GM12878 (cell line): Measurements from ENCODE around the gene TLL2. TPM values are rescaled to one million over a fixed set of nuclear protein-coding genes. Genes with fewer than 3 reads are reported as not detected.

Source experiments
- ATAC-seq: fragments of 200-7000 bp; cut with Tn5 transposase; 3 replicates; pipeline ENCODE4 v1.9.1; 2020; ENCODE audit warnings: mild to moderate bottlenecking, moderate library complexity
- BruUV-seq: library from RNA; stranded (reverse); fragments of 400-500 nt; replicated peaks from 2 replicates; lab custom pipeline; 2021; lab: Mats Ljungman, UMichigan
- CTCF ChIA-PET: fragments of 300-600 bp; sonication (Branson Sonifier 250); formaldehyde crosslinking; extraction: SDS; loops from one replicate; lab custom pipeline; 2021; ENCODE audit warnings: inconsistent platforms; lab: Yijun Ruan, JAX
- POLR2A ChIA-PET: fragments of 350-600 bp; formaldehyde crosslinking; extraction: SDS; loops from one replicate; lab custom pipeline; 2021; ENCODE audit warnings: inconsistent platforms; lab: Charles Lee
- RAD21 ChIA-PET: fragments of 300-600 bp; sonication (Branson Sonifier 250); formaldehyde crosslinking; loops from one replicate; lab custom pipeline; 2023; ENCODE audit warnings: antibody characterized with exemption; ENCODE audit not compliant: unreplicated experiment; lab: Charles Lee
- SMC1A ChIA-PET: fragments of 300-600 bp; sonication (Branson Sonifier 250); formaldehyde crosslinking; loops from one replicate; lab custom pipeline; 2023; ENCODE audit not compliant: unreplicated experiment, uncharacterized antibody; lab: Charles Lee
- DNase-seq: peaks from one replicate; pipeline ENCODE4 v3.0.0-alpha.2; 2011; ENCODE audit warnings: low read depth, low spot score
- FAIRE-seq: peaks from 3 replicates; lab custom pipeline; 2011; peaks lifted over from hg19 to GRCh38; lab: Jason Lieb, UNC
- H2AFZ ChIP-seq: 2 replicates; pipeline ENCODE4 v1.6.0; 2011; ENCODE audit warnings: low read depth, low read length, control low read depth; ENCODE audit not compliant: control insufficient read depth
- H3K27ac ChIP-seq: 2 replicates; pipeline ENCODE4 v1.5.1; 2011; ENCODE audit warnings: control low read depth; ENCODE audit not compliant: control insufficient read depth, insufficient read depth
- H3K27me3 ChIP-seq, 2 experiments: replicated peaks in 1 of 2; 2 replicates each; pipeline versions ENCODE4 v1.6.0 to v1.6.1; 2011; ENCODE audit warnings: low read length in 1 of 2; ENCODE audit not compliant: control insufficient read depth in 2 of 2, insufficient read depth in 2 of 2
- H3K36me3 ChIP-seq, 2 experiments: 2 replicates each; pipeline ENCODE4 v1.5.1; 2011; ENCODE audit warnings: low read length in 1 of 2; ENCODE audit not compliant: control insufficient read depth in 2 of 2, insufficient read depth in 2 of 2
- H3K4me1 ChIP-seq: 2 replicates; pipeline ENCODE4 v1.6.1; 2011; ENCODE audit warnings: mild to moderate bottlenecking, low read length, moderate library complexity, mixed read lengths; ENCODE audit not compliant: control insufficient read depth, insufficient read depth
- H3K4me2 ChIP-seq: 2 replicates; pipeline ENCODE4 v1.6.0; 2011; ENCODE audit warnings: control low read depth; ENCODE audit not compliant: control insufficient read depth, insufficient read depth
- H3K4me3 ChIP-seq: fragments of 200-600 bp; sonication (generic); 2 replicates; pipeline ENCODE4 v1.5.1; 2016
- H3K79me2 ChIP-seq: 2 replicates; pipeline ENCODE4 v1.6.0; 2011; ENCODE audit warnings: low read length; ENCODE audit not compliant: control insufficient read depth, insufficient read depth
- H3K9ac ChIP-seq: 2 replicates; pipeline ENCODE4 v1.8.0; 2011; ENCODE audit warnings: low read length, control low read depth, mixed read lengths; ENCODE audit not compliant: control insufficient read depth, insufficient read depth
- H3K9me3 ChIP-seq: replicated peaks from 3 replicates; pipeline ENCODE4 v1.5.1; 2011; ENCODE audit warnings: mild to moderate bottlenecking, low read length; ENCODE audit not compliant: control insufficient read depth, insufficient read depth
- H4K20me1 ChIP-seq: 2 replicates; pipeline ENCODE4 v1.6.0; 2011; ENCODE audit not compliant: control insufficient read depth, insufficient read depth
- BACH1 ChIP-seq: fragments of 450-650 bp; IDR thresholded peaks from 2 replicates; pipeline ENCODE4 v1.6.1; 2017; ENCODE audit warnings: mild to moderate bottlenecking, borderline replicate concordance
- EZH2 ChIP-seq: IDR thresholded peaks from 2 replicates; pipeline ENCODE4 v1.6.1; 2012; ENCODE audit warnings: low read depth, mild to moderate bottlenecking, control low read depth, inconsistent platforms, low read length, borderline replicate concordance; ENCODE audit not compliant: control insufficient read depth
- FOS ChIP-seq: IDR thresholded peaks from 3 replicates; pipeline ENCODE4 v1.6.1; 2011; ENCODE audit warnings: borderline replicate concordance; ENCODE audit not compliant: insufficient read length; ENCODE audit errors: extremely low read depth
- HDAC2 ChIP-seq: fragments of 200-600 bp; sonication (generic); IDR thresholded peaks from 2 replicates; pipeline ENCODE4 v1.6.1; 2017
- MEF2B ChIP-seq: fragments of 450-650 bp; IDR thresholded peaks from 2 replicates; pipeline ENCODE4 v1.6.1; 2018; ENCODE audit warnings: mild to moderate bottlenecking, moderate library complexity; ENCODE audit not compliant: partially characterized antibody, poor library complexity, severe bottlenecking
- NBN ChIP-seq: fragments of 450-650 bp; IDR thresholded peaks from 2 replicates; pipeline ENCODE4 v1.6.1; 2016
- NR2C1 ChIP-seq: fragments of 450-650 bp; IDR thresholded peaks from 2 replicates; pipeline ENCODE4 v1.6.1; 2017; ENCODE audit warnings: antibody characterized with exemption, mild to moderate bottlenecking, moderate library complexity
- SIX5 ChIP-seq: IDR thresholded peaks from 2 replicates; pipeline ENCODE4 v1.6.1; 2011; ENCODE audit warnings: mild to moderate bottlenecking, low read depth, low read length, moderate library complexity; ENCODE audit not compliant: severe bottlenecking
- SPI1 ChIP-seq: IDR thresholded peaks from 2 replicates; pipeline ENCODE4 v1.6.1; 2011; ENCODE audit warnings: low read depth, mild to moderate bottlenecking, low read length, moderate library complexity, borderline replicate concordance; ENCODE audit not compliant: insufficient read depth
- STAT1 ChIP-seq: fragments of 450-650 bp; conservative IDR thresholded peaks from 2 replicates; pipeline ENCODE4 v1.6.1; 2014; ENCODE audit warnings: antibody characterized with exemption, mild to moderate bottlenecking
- WRNIP1 ChIP-seq: IDR thresholded peaks from 2 replicates; pipeline ENCODE4 v1.6.1; 2011; ENCODE audit warnings: low read depth, low read length, improper control_type of control experiment, borderline replicate concordance
- ZNF274 ChIP-seq: IDR thresholded peaks from one replicate; pipeline ENCODE4 v1.8.0; 2011; ENCODE audit not compliant: insufficient read length, insufficient read depth
- whole genome bisulfite sequencing: methylation state at CpG from one replicate; pipeline ENCODE4 v1.1.6; 2016; ENCODE audit warnings: low lambda C conversion rate; ENCODE audit not compliant: insufficient replicate concordance, insufficient coverage; ENCODE audit errors: missing lambda C conversion rate; 5-methylcytosine and 5-hydroxymethylcytosine counted together
- in situ Hi-C: fragments of 300-500 bp; cut with MboI; formaldehyde crosslinking; loops from 9 replicates; pipeline ENCODE4 v1.14.3; 2018; ENCODE audit warnings: mixed read lengths
- intact Hi-C: fragments of 100-400 bp; cut with micrococcal nuclease; formaldehyde crosslinking; loops from one replicate; pipeline ENCODE4 v1.14.2; 2022; ENCODE audit not compliant: unreplicated experiment
- polyA plus RNA-seq, 11 experiments: library from polyadenylated mRNA; depleted of rRNA in 4 of 11; unstranded in 6 of 11; stranded (reverse) in 5 of 11; fragments of >200 nt; fragmentation: Nextera tagmentation in 4 of 11; fragmentation: Illumina TruSeq in 1 of 11; extraction: Ambion mirVana in 4 of 11; extraction: Trizol in 1 of 11; gene quantifications; 1 replicate in 1 of 11; 2 replicates in 10 of 11; pipeline versions ENCODE4 v1.2.1 to v1.2.3, GENCODE V29; 2011 to 2016; ENCODE audit warnings: inconsistent platforms in 2 of 11, missing spikeins in 2 of 11, low read depth in 1 of 11
- total RNA-seq, 4 experiments: library from RNA; depleted of rRNA in 3 of 4; stranded (reverse); fragments of >200 nt in 3 of 4; fragmentation: Illumina TruSeq in 1 of 4; extraction: Trizol in 1 of 4; gene quantifications; 2 replicates each; pipeline versions ENCODE4 v1.2.1 to v1.2.3, GENCODE V29; 2013 to 2021
- TF ChIP-seq, protein P1 (sequence below): fragments of 450-650 bp; IDR thresholded peaks from 2 replicates; pipeline ENCODE4 v1.6.1; 2016; ENCODE audit warnings: mild to moderate bottlenecking

The TLL2 gene
- total and polyA plus RNA-seq, 10 of the 15 experiments (the other 5 are each of a cell fraction or from before 2014, with no cell fraction given): 0.02 to 2.1 (median 0.52) TPM

DNA sequence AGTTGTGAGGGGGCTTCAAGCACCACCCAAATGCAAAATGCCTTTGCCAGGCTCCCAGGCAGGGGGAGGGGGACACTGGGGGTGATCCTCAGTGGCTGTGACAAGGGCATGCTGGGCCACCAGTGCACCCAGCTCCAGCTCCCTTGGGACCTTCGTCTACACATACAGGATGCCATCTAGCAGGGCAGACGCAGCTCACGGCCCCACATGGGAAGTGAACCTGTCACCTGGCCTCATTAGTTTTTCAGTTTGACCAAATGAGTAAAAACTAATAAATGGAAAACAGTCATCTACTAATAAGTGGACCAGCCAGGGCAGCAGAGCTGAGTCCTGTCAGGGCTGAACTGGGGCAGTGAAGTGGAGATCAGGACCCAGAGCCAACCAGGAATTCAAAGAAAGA is 50.2 kb downstream of the TLL2 start:
- no peak for FAIRE-seq
- no peaks in the 10 kb centered on the region; the same call in 2 of the 3 replicates for H3K9me3 ChIP-seq
- no peaks in the 10 kb centered on the region for H3K27me3 ChIP-seq
- in situ Hi-C loops (no loop called here), intact Hi-C loops (no loop called here)
- H3K27ac ChIP-seq: no peak overlapping the region
- BruUV-seq: no TSS peak
- ChIA-PET RAD21 (no interaction called here), SMC1A (interaction anchor here (0.8 kb wide), 1 partner anchor 44 kb away, joined by 3 read pairs; no protein-coding TSS in a partner anchor), POLR2A (no interaction called here), CTCF (interaction anchor here (0.6 to 1.6 kb wide), 4 partner anchors 11 to 362 kb away, joined by 3 to 6 read pairs (median 4); no protein-coding TSS in a partner anchor)
- TF ChIP-seq MEF2B (peak; percentile 13), WRNIP1 (no peak)
- no peaks in the 10 kb centered on the region for H3K79me2 ChIP-seq
- 2% methylated on average over 3 of the region's 3 CpGs for WGBS
- no peak overlapping the region for H3K9ac ChIP-seq
- H3K4me1 ChIP-seq: no peaks in the 10 kb centered on the region
- no peaks in the 10 kb centered on the region for H4K20me1 ChIP-seq
- no peak overlapping the region for H2AFZ ChIP-seq
- H3K36me3 ChIP-seq: no peaks in the 10 kb centered on the region
- ATAC-seq: peak; percentile 61
- H3K4me2 ChIP-seq: no peak overlapping the region
- H3K4me3 ChIP-seq: no peak overlapping the region
- no peak for DNase-seq

DNA sequence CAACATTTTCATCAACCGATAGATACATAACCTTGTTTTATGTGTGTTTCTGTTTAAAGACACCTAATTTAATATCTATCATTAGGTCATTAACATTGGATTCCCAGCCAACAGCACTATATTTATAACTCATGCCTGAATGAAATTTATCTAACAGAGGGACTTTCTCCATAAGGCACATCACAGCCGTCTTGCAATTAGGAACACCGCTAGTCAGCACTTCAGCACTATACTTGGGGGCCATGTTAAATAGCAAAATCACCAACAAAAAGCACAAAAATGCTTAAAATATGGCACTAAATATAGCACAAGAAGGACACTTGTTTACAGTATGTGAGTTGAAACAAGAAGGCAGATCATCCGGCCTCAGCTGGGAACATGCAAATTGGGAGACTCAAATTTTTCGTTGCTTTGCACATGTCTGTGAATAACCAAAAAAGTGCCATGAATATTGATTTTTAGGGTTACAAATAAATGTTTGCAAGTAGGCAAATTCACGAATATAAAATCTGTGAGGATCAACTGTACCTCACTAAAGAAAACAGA is 51.0 kb downstream of the TLL2 start:
- SMC1A ChIA-PET: no interaction called here
- in situ Hi-C loops: no loop called here
- no peak overlapping the region for H3K4me3 ChIP-seq
- H4K20me1 ChIP-seq: no peaks in the 10 kb centered on the region
- no peak for TF ChIP-seq SIX5
- TF ChIP-seq SPI1: no peak
- TF ChIP-seq ZNF274: no peak
- TF ChIP-seq HDAC2: no peak
- TF ChIP-seq BACH1: no peak
- no peak for TF ChIP-seq EZH2
- TF ChIP-seq NR2C1: no peak
- TF ChIP-seq FOS: no peak
- TF ChIP-seq, protein P1, sequence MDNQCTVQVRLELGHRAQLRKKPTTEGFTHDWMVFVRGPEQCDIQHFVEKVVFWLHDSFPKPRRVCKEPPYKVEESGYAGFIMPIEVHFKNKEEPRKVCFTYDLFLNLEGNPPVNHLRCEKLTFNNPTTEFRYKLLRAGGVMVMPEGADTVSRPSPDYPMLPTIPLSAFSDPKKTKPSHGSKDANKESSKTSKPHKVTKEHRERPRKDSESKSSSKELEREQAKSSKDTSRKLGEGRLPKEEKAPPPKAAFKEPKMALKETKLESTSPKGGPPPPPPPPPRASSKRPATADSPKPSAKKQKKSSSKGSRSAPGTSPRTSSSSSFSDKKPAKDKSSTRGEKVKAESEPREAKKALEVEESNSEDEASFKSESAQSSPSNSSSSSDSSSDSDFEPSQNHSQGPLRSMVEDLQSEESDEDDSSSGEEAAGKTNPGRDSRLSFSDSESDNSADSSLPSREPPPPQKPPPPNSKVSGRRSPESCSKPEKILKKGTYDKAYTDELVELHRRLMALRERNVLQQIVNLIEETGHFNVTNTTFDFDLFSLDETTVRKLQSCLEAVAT: no peak
- no peak for TF ChIP-seq STAT1
- TF ChIP-seq NBN: no peak
- CTCF ChIA-PET: interaction anchor here (1.1 kb wide), 1 partner anchor 67 kb away, joined by 5 read pairs; no protein-coding TSS in a partner anchor
- no peak for DNase-seq
- no peaks in the 10 kb centered on the region for H3K36me3 ChIP-seq
- H3K4me1 ChIP-seq: no peaks in the 10 kb centered on the region
- no peaks in the 10 kb centered on the region for H3K27me3 ChIP-seq
- H3K27ac ChIP-seq: no peak overlapping the region
- no peak overlapping the region for H3K4me2 ChIP-seq
- H3K9me3 ChIP-seq: no peaks in the 10 kb centered on the region; the same call in 2 of the 3 replicates
- no peak overlapping the region for H3K9ac ChIP-seq
- intact Hi-C loops: no loop called here
- RAD21 ChIA-PET: no interaction called here
- POLR2A ChIA-PET: no interaction called here
- H3K79me2 ChIP-seq: no peaks in the 10 kb centered on the region
- no peak for FAIRE-seq
- BruUV-seq: no TSS peak
- H2AFZ ChIP-seq: no peak overlapping the region
- no peak for ATAC-seq
- WGBS: 47% methylated on average over 6 of the region's 6 CpGs
